Measurements from ENCODE around the gene GHRH. TPM values are rescaled to one million over a fixed set of nuclear protein-coding genes. Genes with fewer than 3 reads are reported as not detected.

The GHRH gene
- polyA plus RNA-seq, 1 experiment = not detected

DNA sequence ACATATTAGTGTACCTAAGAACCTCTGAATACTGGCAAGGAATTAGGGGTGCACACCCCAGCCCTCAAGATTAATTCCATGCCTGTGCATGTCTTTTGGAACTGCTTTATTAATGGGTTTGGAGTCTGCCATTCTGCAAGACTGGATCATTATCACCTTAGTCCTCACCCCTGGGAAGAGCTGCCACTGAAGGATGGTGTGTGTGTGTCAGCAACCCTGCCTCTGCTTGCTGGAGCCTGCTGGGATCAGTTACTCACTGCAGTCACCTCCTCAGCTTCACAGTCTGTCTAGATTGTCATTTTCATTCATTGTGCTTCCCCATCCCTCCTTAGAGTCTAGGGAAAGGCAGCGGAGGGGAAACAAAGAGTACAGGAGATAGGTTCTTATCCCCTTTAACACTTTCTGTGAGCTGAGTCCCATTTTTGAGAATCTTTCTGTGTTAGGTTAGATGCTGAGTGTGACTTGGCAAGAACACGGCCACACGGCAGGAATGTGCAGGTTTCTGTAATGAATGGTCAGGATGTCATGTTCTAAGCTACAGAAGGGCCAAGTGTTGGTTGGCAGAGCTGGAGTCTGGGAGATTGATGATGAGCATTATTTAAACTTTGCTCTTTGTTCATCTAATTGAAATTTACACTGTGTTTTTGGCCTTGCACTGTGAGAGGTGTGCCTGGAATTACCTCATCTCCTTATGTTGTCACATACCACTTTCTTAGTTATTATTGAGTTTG lies 21.1 kb downstream of the GHRH start:
- POLR2A ChIA-PET = no interaction called here
- H3K27me3 ChIP-seq (ENCODE audit: control insufficient read depth, insufficient read depth, low read length) = no peaks in the 10 kb centered on the region
- CTCF ChIA-PET = interaction anchor here (1.0 to 2.1 kb wide), 3 partner anchors 8 to 43 kb away, joined by 4 to 7 read pairs (median 4); no protein-coding TSS in a partner anchor
- H3K36me3 ChIP-seq (ENCODE audit: control insufficient read depth, insufficient read depth, low read length) = peaks cover 20% of the 10 kb centered on the region
- TF ChIP-seq, protein P1, sequence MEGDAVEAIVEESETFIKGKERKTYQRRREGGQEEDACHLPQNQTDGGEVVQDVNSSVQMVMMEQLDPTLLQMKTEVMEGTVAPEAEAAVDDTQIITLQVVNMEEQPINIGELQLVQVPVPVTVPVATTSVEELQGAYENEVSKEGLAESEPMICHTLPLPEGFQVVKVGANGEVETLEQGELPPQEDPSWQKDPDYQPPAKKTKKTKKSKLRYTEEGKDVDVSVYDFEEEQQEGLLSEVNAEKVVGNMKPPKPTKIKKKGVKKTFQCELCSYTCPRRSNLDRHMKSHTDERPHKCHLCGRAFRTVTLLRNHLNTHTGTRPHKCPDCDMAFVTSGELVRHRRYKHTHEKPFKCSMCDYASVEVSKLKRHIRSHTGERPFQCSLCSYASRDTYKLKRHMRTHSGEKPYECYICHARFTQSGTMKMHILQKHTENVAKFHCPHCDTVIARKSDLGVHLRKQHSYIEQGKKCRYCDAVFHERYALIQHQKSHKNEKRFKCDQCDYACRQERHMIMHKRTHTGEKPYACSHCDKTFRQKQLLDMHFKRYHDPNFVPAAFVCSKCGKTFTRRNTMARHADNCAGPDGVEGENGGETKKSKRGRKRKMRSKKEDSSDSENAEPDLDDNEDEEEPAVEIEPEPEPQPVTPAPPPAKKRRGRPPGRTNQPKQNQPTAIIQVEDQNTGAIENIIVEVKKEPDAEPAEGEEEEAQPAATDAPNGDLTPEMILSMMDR (IDR thresholded peaks at IDR 0.05; ENCODE audit: insufficient read depth, low read depth, low read length) = no peak
- DNase-seq (ENCODE audit: low read depth) = no peak
- H3K4me3 ChIP-seq (ENCODE audit: low read depth, low read length) = no peak overlapping the region

DNA sequence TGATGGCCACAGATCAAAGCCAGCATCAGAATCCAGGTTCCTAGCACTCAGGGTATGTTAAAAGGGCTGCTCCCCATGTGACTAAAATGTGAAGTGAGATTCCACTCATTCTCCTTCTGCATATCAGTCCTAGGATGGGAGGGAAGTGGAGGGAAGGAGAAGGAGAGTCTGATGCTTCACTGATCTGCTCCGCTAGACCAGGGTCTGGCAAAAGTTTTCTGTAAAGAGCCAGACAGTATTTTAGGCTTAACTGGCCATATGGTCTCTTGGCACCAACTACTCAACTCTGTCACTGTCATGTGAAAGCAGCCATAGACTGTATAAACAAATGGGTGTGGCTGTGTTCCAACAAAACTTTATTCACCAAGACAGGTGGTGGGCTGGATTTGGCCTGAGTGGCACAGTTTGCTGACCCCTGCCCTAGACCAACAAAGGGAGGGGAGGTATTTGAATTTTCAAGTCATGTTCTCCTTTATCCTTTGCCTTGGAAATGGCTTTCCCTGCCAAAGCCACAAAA lies 22.6 kb downstream of the GHRH start:
- Histone ChIP-seq H3K4me3 (ENCODE audit: low read depth, low read length) (no peak overlapping the region), H3K36me3 (ENCODE audit: control insufficient read depth, insufficient read depth, low read length) (peaks cover 29% of the 10 kb centered on the region), H3K27me3 (ENCODE audit: control insufficient read depth, insufficient read depth, low read length) (no peaks in the 10 kb centered on the region)
- ChIA-PET CTCF (interaction anchor here (0.5 to 1.0 kb wide), 3 partner anchors 19 to 1555 kb away, joined by 3 read pairs; partner anchors contain the start of gene BLCAP), POLR2A (no interaction called here)
- TF ChIP-seq, protein P1 (IDR thresholded peaks at IDR 0.05; ENCODE audit: insufficient read depth, low read depth, low read length) = no peak
- DNase-seq (ENCODE audit: low read depth) = no peak

DNA sequence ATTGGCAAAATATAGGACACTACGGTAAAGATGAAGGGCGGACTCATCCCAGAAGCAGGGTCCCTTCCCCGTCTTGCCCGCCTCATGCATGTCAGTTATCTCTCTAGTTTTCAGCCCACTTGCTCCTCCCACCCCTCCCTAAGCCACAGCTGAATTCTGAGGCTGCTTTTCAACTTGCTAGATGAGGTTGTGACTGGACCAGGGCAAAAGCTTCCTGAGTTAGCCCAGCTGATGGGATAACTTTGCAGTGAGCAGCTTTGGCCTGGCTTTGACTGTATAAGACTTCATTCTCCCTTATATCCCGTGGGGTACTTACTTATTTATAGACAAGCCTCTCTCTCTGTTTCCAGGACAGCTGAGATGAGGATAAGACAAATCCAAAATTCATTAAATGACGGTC lies 23.2 kb downstream of the GHRH start:
- H3K27me3 ChIP-seq (ENCODE audit: control insufficient read depth, insufficient read depth, low read length) = no peaks in the 10 kb centered on the region
- no peak overlapping the region for H3K4me3 ChIP-seq (ENCODE audit: low read depth, low read length)
- TF ChIP-seq, protein P1 (IDR thresholded peaks at IDR 0.05; ENCODE audit: insufficient read depth, low read depth, low read length) = no peak
- DNase-seq (ENCODE audit: low read depth) = no peak
- peaks cover 32% of the 10 kb centered on the region for H3K36me3 ChIP-seq (ENCODE audit: control insufficient read depth, insufficient read depth, low read length)
- CTCF ChIA-PET = no interaction called here
- POLR2A ChIA-PET = interaction anchor here (0.6 kb wide), 1 partner anchor 15 kb away, joined by 5 read pairs; no protein-coding TSS in a partner anchor

DNA sequence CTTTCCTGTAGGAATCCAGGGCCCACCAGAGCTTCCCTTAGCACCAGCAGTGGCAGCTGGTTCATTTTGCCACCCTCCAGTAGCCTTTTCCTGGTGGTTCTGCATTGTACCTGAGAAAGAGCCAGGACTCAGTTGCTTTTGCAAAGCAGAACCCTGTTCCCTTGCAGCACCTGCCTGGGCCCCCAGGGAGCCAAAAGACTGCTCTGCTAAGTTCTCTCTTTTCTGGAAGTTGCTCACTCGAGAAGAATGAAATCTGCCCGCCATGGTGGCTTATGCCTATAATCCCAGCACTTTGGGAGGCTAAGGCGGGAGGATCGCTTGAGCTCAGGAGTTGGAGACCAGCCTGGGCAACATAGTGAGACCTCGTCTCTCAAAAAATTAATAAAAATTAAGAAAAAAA lies 24.0 kb downstream of the GHRH start:
- ChIA-PET CTCF (no interaction called here), POLR2A (no interaction called here)
- Histone ChIP-seq H3K4me3 (ENCODE audit: low read depth, low read length) (no peak overlapping the region), H3K27me3 (ENCODE audit: control insufficient read depth, insufficient read depth, low read length) (no peaks in the 10 kb centered on the region), H3K36me3 (ENCODE audit: control insufficient read depth, insufficient read depth, low read length) (peaks cover 30% of the 10 kb centered on the region)
- TF ChIP-seq, protein P1 (IDR thresholded peaks at IDR 0.05; ENCODE audit: insufficient read depth, low read depth, low read length) = no peak
- DNase-seq (ENCODE audit: low read depth) = no peak

DNA sequence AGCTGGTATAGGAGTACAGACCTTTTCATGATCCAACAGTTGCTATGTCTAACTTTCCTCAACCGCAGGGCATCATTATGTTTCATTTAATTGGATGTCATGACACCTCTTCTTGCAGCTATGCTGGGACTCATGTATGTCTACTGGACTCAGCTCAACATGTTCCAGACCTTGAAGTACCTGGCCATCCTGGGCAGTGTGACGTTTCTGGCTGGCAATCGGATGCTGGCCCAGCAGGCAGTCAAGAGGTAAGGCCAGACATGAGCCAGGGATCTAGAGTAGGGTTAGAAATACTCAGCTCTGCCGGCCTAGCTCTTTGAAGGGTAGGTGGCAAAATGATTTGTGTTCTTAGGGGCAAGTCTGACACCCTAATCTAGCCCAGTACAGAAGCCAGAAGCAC lies 25.2 kb downstream of the GHRH start:
- no peak for DNase-seq (ENCODE audit: low read depth)
- Histone ChIP-seq H3K36me3 (ENCODE audit: control insufficient read depth, insufficient read depth, low read length) (peaks cover 39% of the 10 kb centered on the region), H3K27me3 (ENCODE audit: control insufficient read depth, insufficient read depth, low read length) (no peaks in the 10 kb centered on the region), H3K4me3 (ENCODE audit: low read depth, low read length) (no peak overlapping the region)
- ChIA-PET CTCF (interaction anchor here (1.0 to 1.2 kb wide), 2 partner anchors 298 to 300 kb away, joined by 3 to 4 read pairs; no protein-coding TSS in a partner anchor), POLR2A (no interaction called here)
- TF ChIP-seq, protein P1 (IDR thresholded peaks at IDR 0.05; ENCODE audit: insufficient read depth, low read depth, low read length) = no peak
